ENCODE results near the gene CBX1. TPM values are rescaled to one million over a fixed set of nuclear protein-coding genes. Genes with fewer than 3 reads are reported as not detected.

CBX1 gene
- total and polyA plus RNA-seq, 12 donors, result 13.2 to 56.3 (median 37.3) TPM

DNA sequence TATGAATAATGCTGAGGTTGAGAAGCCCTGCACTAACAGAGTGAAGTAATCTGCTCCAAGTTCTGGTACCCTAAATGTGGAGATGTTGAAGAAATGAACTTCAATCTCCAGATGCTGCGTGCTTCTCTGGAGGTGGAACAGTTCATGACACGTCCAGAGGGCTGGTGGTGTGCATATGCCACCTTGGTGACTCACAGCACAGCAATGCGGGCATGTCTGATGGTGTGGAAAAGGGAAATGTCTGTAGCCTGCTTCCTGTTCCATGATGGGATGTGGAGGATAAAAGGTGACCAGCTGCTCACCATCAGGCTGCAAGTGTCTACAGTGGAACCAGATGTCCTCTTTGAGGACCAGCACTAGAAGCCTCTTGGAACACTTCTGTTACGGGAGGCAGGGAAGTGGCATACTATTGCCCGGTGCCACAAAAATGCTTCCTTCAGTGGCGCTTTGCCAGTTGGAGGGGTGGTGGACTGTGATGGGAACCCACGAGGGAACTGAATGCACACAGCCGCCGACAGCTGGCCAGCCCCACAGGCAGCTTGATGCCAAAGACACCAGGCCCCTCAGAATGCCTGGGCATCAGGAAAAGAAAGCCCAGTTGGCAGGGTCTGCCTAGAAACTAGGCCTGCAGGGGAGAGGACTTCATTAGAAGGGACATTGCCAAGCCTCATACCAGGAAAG, 26.2 kb upstream of the CBX1 start:
- H3K36me3 ChIP-seq (replicated peaks in 1 of 2), result peaks cover 0 to 9% of the 10 kb centered on the region in 2 donors
- H3K9me3 ChIP-seq (replicated peaks in 1 of 3), result no peaks in the 10 kb centered on the region
- H3K4me1 ChIP-seq (replicated peaks in 1 of 2), result no peaks in the 10 kb centered on the region
- no peak for DNase-seq
- H3K27ac ChIP-seq, result no peak overlapping the region
- intact Hi-C loops (cut with DNase I), result loop anchor here (5.0 kb wide), 3 partner anchors 45 to 100 kb away; no protein-coding TSS in a partner anchor
- TF ChIP-seq, protein P1, sequence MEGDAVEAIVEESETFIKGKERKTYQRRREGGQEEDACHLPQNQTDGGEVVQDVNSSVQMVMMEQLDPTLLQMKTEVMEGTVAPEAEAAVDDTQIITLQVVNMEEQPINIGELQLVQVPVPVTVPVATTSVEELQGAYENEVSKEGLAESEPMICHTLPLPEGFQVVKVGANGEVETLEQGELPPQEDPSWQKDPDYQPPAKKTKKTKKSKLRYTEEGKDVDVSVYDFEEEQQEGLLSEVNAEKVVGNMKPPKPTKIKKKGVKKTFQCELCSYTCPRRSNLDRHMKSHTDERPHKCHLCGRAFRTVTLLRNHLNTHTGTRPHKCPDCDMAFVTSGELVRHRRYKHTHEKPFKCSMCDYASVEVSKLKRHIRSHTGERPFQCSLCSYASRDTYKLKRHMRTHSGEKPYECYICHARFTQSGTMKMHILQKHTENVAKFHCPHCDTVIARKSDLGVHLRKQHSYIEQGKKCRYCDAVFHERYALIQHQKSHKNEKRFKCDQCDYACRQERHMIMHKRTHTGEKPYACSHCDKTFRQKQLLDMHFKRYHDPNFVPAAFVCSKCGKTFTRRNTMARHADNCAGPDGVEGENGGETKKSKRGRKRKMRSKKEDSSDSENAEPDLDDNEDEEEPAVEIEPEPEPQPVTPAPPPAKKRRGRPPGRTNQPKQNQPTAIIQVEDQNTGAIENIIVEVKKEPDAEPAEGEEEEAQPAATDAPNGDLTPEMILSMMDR (IDR thresholded peaks at IDR 0.05), result no peak
- TF ChIP-seq POLR2A (IDR thresholded peaks at IDR 0.05), result no peak
- no peaks in the 10 kb centered on the region for H3K27me3 ChIP-seq
- WGBS, 4 donors, result 68 to 82% (median 69%) methylated on average over 6 to 9 of the region's 9 CpGs
- no peak overlapping the region for H3K4me3 ChIP-seq

DNA sequence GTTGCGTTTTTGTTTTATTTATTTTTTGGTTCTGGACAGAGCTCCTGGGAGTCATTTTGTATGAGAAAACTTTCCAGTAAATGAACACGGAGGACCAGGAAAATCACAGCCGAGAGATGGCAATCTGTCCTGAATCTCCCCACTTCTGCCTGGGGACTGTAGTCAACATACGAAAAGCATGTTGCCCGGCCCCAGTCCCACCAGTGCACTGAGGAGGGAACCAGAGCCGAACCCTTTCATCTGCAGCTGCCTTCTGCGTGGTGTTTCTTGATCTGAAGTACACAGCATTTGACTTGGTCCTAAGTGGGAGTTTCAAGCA, 25.2 kb upstream of the CBX1 start:
- no peak for DNase-seq
- no peaks in the 10 kb centered on the region for H3K27me3 ChIP-seq
- peaks cover 0 to 18% of the 10 kb centered on the region in 2 donors for H3K36me3 ChIP-seq (replicated peaks in 1 of 2)
- WGBS, 4 donors, result 76 to 86% (median 81%) methylated on average over 7 of the region's 7 CpGs
- H3K4me1 ChIP-seq (replicated peaks in 1 of 2), result no peaks in the 10 kb centered on the region
- no peak overlapping the region for H3K4me3 ChIP-seq
- no peaks in the 10 kb centered on the region for H3K9me3 ChIP-seq (replicated peaks in 1 of 3)
- intact Hi-C loops (cut with DNase I), result loop anchor here (5.0 kb wide), 3 partner anchors 44 to 99 kb away; no protein-coding TSS in a partner anchor
- TF ChIP-seq, protein P1 (IDR thresholded peaks at IDR 0.05), result no peak
- TF ChIP-seq POLR2A (IDR thresholded peaks at IDR 0.05), result no peak
- H3K27ac ChIP-seq, result no peak overlapping the region

DNA sequence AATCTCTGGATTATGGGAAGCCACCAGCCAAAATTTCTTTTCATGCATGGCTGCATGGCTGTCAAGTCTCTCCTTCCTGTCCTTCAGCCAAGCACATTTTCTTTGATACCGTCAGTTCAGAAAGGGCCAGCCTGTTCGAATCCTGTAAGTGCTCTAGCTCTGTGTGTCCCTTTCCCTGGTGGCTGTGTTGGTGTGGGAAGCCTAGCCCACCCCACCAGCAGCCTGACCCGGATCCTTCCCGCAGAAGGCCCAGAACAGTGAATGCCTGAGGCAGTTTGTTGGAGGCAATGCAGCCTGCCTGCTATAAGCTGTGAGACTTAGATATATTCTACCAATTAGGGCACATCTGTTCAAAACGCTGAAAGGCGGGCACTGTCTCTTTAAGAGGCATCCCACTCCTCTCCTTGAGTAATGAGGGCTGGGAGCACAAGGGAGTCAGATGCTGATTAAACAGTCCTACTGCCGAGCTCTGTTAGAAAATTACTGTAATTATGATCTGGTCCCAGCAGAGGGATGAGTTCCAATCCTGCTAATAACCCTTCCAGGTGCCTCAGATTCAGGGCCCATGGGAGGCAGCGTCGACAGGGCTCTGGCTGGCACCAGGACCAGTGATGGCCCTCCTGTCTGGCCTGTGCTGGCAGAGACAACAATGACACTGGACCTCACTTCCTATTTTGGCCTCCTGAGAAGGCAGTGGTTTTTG, 24.7 kb upstream of the CBX1 start:
- H3K27me3 ChIP-seq, result no peaks in the 10 kb centered on the region
- WGBS, 4 donors, result 76 to 81% (median 78%) methylated on average over 6 to 9 of the region's 9 CpGs
- peaks cover 0 to 23% of the 10 kb centered on the region in 2 donors for H3K36me3 ChIP-seq (replicated peaks in 1 of 2)
- H3K27ac ChIP-seq, result no peak overlapping the region
- intact Hi-C loops (cut with DNase I), result loop anchor here (5.0 kb wide), 3 partner anchors 44 to 99 kb away; no protein-coding TSS in a partner anchor
- H3K4me3 ChIP-seq, result no peak overlapping the region
- no peak for DNase-seq
- no peaks in the 10 kb centered on the region for H3K9me3 ChIP-seq (replicated peaks in 1 of 3)
- TF ChIP-seq, protein P1 (IDR thresholded peaks at IDR 0.05), result no peak
- no peak for TF ChIP-seq POLR2A (IDR thresholded peaks at IDR 0.05)
- H3K4me1 ChIP-seq (replicated peaks in 1 of 2), result no peaks in the 10 kb centered on the region

DNA sequence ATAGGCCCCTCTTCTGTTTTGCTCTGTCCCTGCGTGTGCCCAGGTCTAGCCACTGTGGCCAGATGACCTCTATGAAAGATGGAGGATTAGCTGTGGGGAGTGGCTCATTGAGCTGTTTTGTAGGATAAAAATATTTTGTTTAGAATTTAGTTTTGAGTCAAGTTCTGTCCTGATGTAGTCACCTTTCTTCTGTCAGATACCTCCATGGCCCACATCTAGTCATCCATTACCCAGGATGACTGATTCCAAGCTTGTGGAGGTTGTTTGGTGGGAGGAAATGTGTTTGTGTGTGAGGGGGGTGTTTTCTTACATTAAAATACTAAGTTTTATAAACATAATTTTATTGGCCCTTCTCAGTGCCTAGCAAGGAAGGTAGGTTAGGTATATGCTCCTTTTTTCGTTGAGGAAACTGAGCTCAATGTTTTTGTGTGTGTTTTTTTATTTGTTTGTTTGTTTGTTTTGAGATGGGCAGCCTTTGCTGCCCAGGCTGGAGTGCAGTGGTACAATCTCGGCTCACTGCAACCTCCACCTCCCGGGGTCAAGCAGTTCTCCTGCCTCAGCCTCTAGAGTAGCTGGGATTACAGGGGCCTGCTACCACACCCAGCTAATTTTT, 22.6 kb upstream of the CBX1 start:
- Histone ChIP-seq H3K9me3 (replicated peaks in 1 of 3) (no peaks in the 10 kb centered on the region), H3K4me1 (replicated peaks in 1 of 2) (no peaks in the 10 kb centered on the region), H3K36me3 (replicated peaks in 1 of 2) (peaks cover 0 to 38% of the 10 kb centered on the region in 2 donors), H3K27me3 (no peaks in the 10 kb centered on the region), H3K4me3 (no peak overlapping the region), H3K27ac (no peak overlapping the region)
- no peak for DNase-seq
- intact Hi-C loops (cut with DNase I), result no loop called here
- TF ChIP-seq, protein P1 (IDR thresholded peaks at IDR 0.05), result no peak
- no peak for TF ChIP-seq POLR2A (IDR thresholded peaks at IDR 0.05)
- 91 to 99% (median 94%) methylated on average over 4 of the region's 4 CpGs for WGBS, 4 donors
